Ovary (tissue), 9 donors: Measurements from ENCODE around the gene CXCR5. TPM values are rescaled to one million over a fixed set of nuclear protein-coding genes. Genes with fewer than 3 reads are reported as not detected.

ENCODE experiments used
- DNase-seq, 5 donors: peaks; one replicate each; pipeline ENCODE4 v3.0.0-alpha.2; 2019 to 2020
- H3K27ac ChIP-seq, 2 donors: fragments of 200-600 bp; one replicate each; pipeline versions ENCODE4 v1.5.1 to v1.8.0; 2019 to 2022
- H3K27me3 ChIP-seq: fragments of 200-600 bp; one replicate; pipeline ENCODE4 v1.8.0; 2022
- H3K36me3 ChIP-seq: fragments of 200-600 bp; sonication (generic); one replicate; pipeline ENCODE4 v1.5.1; 2019
- H3K4me1 ChIP-seq: one replicate; pipeline ENCODE4 v1.8.1; 2013; ENCODE audit warnings: mild to moderate bottlenecking, moderate library complexity; ENCODE audit not compliant: insufficient read depth
- H3K4me3 ChIP-seq: fragments of 200-600 bp; sonication (generic); one replicate; pipeline ENCODE4 v1.5.1; 2017
- H3K9me3 ChIP-seq, 2 donors: fragments of 200-600 bp in 1 of 2; sonication (generic) in 1 of 2; one replicate each; pipeline versions ENCODE4 v1.5.1 to v1.8.1; 2013 to 2019; ENCODE audit warnings: mild to moderate bottlenecking in 1 of 2, moderate library complexity in 1 of 2
- CTCF ChIP-seq, 3 donors: fragments of 450-650 bp in 2 of 3; fragments of 200-600 bp in 1 of 3; IDR thresholded peaks; one replicate each; pipeline versions ENCODE4 v1.5.1 to v1.8.0; 2016 to 2022; ENCODE audit warnings: antibody characterized with exemption in 3 of 3, mild to moderate bottlenecking in 1 of 3
- EP300 ChIP-seq: sonication (generic); formaldehyde crosslinking; IDR thresholded peaks from one replicate; pipeline ENCODE4 v1.6.1; 2017; ENCODE audit warnings: antibody characterized with exemption
- POLR2A ChIP-seq: fragments of 450-650 bp; IDR thresholded peaks from one replicate; pipeline ENCODE4 v1.6.1; 2017; ENCODE audit warnings: antibody characterized with exemption, mild to moderate bottlenecking, moderate library complexity
- WGBS, 3 donors: extraction: QIAGEN DNeasy Blood & Tissue Kit in 1 of 3; methylation state at CpG; one replicate each; pipeline versions ENCODE4 v1.1.5 to v1.1.7; 2013 to 2017; 5-methylcytosine and 5-hydroxymethylcytosine counted together
- intact Hi-C, 4 donors: fragments of 100-400 bp; cut with DNase I; formaldehyde crosslinking; loops; one replicate each; pipeline versions ENCODE4 v1.11.0 to v1.15.1; 2022 to 2023
- polyA plus RNA-seq, 2 donors: library from polyadenylated mRNA; stranded (reverse); fragments of 200-250 nt in 1 of 2; fragments of 350-450 nt in 1 of 2; fragmentation: Illumina TruSeq in 1 of 2; extraction: RNeasy Lipid Tissue Mini Kit (QIAGEN cat#74804) in 1 of 2; gene quantifications; one replicate each; pipeline ENCODE4 v1.2.3, GENCODE V29; 2013 to 2014
- total RNA-seq, 7 donors: library from RNA; depleted of rRNA in 2 of 7; stranded (reverse); fragments of >200 nt in 2 of 7; fragmentation: NEBNext Ultra II Directional in 3 of 7; extraction: Animal tissue kit (Norgen Biotek cat#: 25700) in 3 of 7; gene quantifications; one replicate each; pipeline versions ENCODE4 v1.1.0 to v1.2.4, GENCODE V29; 2016 to 2023
- donor health status: DM: no; HTN: no; CAD: no; lungs with moderate emphysema.
- donor health status: DM: no; HTN: no; CAD: no.
- donor health status: Bipolar disorder and iron deficiency.
- donor health status: DM: yes; HTN: yes; CAD: no.
- donor health status: DM: no; HTN: no; CAD: no.
- donor health status: DM: yes; HTN: yes; CAD: no.

The CXCR5 gene
- total and polyA plus RNA-seq, 9 donors, result 0.05 to 0.17 TPM; not detected in 7

GRCh38 chr11:118886681-118887111 is 3.0 kb downstream of the CXCR5 start:
- H3K4me1 ChIP-seq, result peaks cover 7% of the 10 kb centered on the region
- no peaks in the 10 kb centered on the region for H3K36me3 ChIP-seq
- DNase-seq, result no peak
- no peak overlapping the region for H3K4me3 ChIP-seq
- no peaks in the 10 kb centered on the region for H3K27me3 ChIP-seq
- H3K9me3 ChIP-seq, result no peaks in the 10 kb centered on the region
- no peak overlapping the region for H3K27ac ChIP-seq
- intact Hi-C loops, result no loop called here
- TF ChIP-seq EP300, result no peak
- no peak for TF ChIP-seq CTCF (IDR thresholded peaks at IDR 0.05)
- TF ChIP-seq POLR2A, result no peak
- 91 to 96% (median 93%) methylated on average over 8 of the region's 8 CpGs for WGBS, 3 donors

- H3K4me1 ChIP-seq, result peaks cover 7% of the 10 kb centered on the region
- no peak overlapping the region for H3K4me3 ChIP-seq
- intact Hi-C loops, result no loop called here
- no peak overlapping the region for H3K27ac ChIP-seq
- 78 to 89% (median 89%) methylated on average over 5 of the region's 5 CpGs for WGBS, 3 donors
- TF ChIP-seq POLR2A (no peak), EP300 (no peak)
- no peaks in the 10 kb centered on the region for H3K27me3 ChIP-seq
- no peak for DNase-seq
- no peaks in the 10 kb centered on the region for H3K9me3 ChIP-seq
- no peaks in the 10 kb centered on the region for H3K36me3 ChIP-seq
These were observed 3.5 kb downstream of the CXCR5 start for GRCh38 chr11:118887206-118887605.

GRCh38 chr11:118888398-118888797 is 4.7 kb downstream of the CXCR5 start:
- Histone ChIP-seq H3K9me3 (no peaks in the 10 kb centered on the region), H3K4me3 (no peak overlapping the region), H3K4me1 (peaks cover 7% of the 10 kb centered on the region), H3K27ac (peak overlapping the region in 1 of 2 donors; percentile 15), H3K27me3 (no peaks in the 10 kb centered on the region), H3K36me3 (no peaks in the 10 kb centered on the region)
- TF ChIP-seq POLR2A, result no peak
- no peak for TF ChIP-seq EP300
- TF ChIP-seq CTCF (IDR thresholded peaks at IDR 0.05), result no peak
- DNase-seq, result no peak
- intact Hi-C loops, result no loop called here
- 94 to 99% (median 97%) methylated on average over 5 of the region's 5 CpGs for WGBS, 3 donors

- 31 to 46% (median 40%) methylated on average over 5 of the region's 5 CpGs for WGBS, 3 donors
- Histone ChIP-seq H3K27ac (no peak overlapping the region), H3K36me3 (no peaks in the 10 kb centered on the region), H3K9me3 (no peaks in the 10 kb centered on the region), H3K4me1 (peaks cover 7% of the 10 kb centered on the region), H3K27me3 (no peaks in the 10 kb centered on the region), H3K4me3 (no peak overlapping the region)
- TF ChIP-seq POLR2A (no peak), EP300 (no peak), CTCF (IDR thresholded peaks at IDR 0.05) (no peak)
- intact Hi-C loops, result no loop called here
- DNase-seq, result peak in 3 of 5 donors; percentile 27 to 68 (median 42)
These were observed 6.1 kb downstream of the CXCR5 start for GRCh38 chr11:118889797-118890196.

GRCh38 chr11:118892514-118892913 is 8.8 kb downstream of the CXCR5 start:
- Histone ChIP-seq H3K36me3 (no peaks in the 10 kb centered on the region), H3K27ac (no peak overlapping the region)
- intact Hi-C loops, result no loop called here

More at GRCh38 chr11:118892514-118892913, 8.8 kb downstream of the CXCR5 start:
- Histone ChIP-seq H3K9me3 (no peaks in the 10 kb centered on the region), H3K27me3 (no peaks in the 10 kb centered on the region), H3K4me3 (no peak overlapping the region), H3K4me1 (peaks cover 8% of the 10 kb centered on the region)
- peak in 1 of 5 donors; percentile 19 for DNase-seq
- WGBS, 3 donors, result 10 to 26% (median 21%) methylated on average over 4 of the region's 4 CpGs
- TF ChIP-seq EP300 (no peak), CTCF (IDR thresholded peaks at IDR 0.05) (no peak), POLR2A (no peak)
